HFFc6 (cell line): ENCODE measurements around the gene GPLD1. TPM values are rescaled to one million over a fixed set of nuclear protein-coding genes. Genes with fewer than 3 reads are reported as not detected.

Source experiments
- DNase-seq: peaks from one replicate; pipeline ENCODE4 v3.0.0-alpha.2; 2018
- H3K27ac Mint-ChIP-seq: 2 replicates; pipeline ENCODE4 v1.8.0; 2020; ENCODE audit warnings: mild to moderate bottlenecking, mixed read lengths
- H3K27me3 Mint-ChIP-seq: 2 replicates; pipeline ENCODE4 v1.8.0; 2021; ENCODE audit warnings: mild to moderate bottlenecking, moderate library complexity, mixed read lengths; ENCODE audit not compliant: insufficient read depth
- H3K36me3 Mint-ChIP-seq: 2 replicates; pipeline ENCODE4 v1.8.0; 2021; ENCODE audit warnings: low read depth, mixed read lengths
- H3K4me1 Mint-ChIP-seq: 2 replicates; pipeline ENCODE4 v1.8.0; 2020; ENCODE audit warnings: low read depth, mixed read lengths
- H3K4me3 Mint-ChIP-seq: 2 replicates; pipeline ENCODE4 v1.8.0; 2020; ENCODE audit warnings: mild to moderate bottlenecking, moderate library complexity, mixed read lengths
- H3K9me3 Mint-ChIP-seq: 2 replicates; pipeline ENCODE4 v1.8.0; 2020; ENCODE audit warnings: mild to moderate bottlenecking, mixed read lengths
- CTCF ChIP-seq: fragments of 200-600 bp; sonication (generic); IDR thresholded peaks from 2 replicates; pipeline ENCODE4 v1.5.0; 2021; ENCODE audit warnings: antibody characterized with exemption, mild to moderate bottlenecking
- long read RNA-seq: library from polyadenylated mRNA; unstranded; transcript quantifications from one replicate; pipeline ENCODE4 v2.0.0, GENCODE V29; 2019
- total RNA-seq, 6 experiments: library from RNA; stranded (reverse); fragmentation: NEBNext Ultra II Directional; extraction: Animal tissue kit (Norgen Biotek cat#: 25700); gene quantifications; 2 replicates in 1 of 6; 3 replicates in 5 of 6; pipeline ENCODE4 v1.2.3, GENCODE V29; 2021

Gene GPLD1
- total RNA-seq: under 1 TPM; 0.14 to 0.39 (median 0.22) TPM
- long read RNA-seq, partial matches to known transcripts: 1 of 3 reads
- long read RNA-seq, other reads (novel, unspliced or antisense): 2 of 3 reads

- Mint-ChIP-seq H3K4me1 (peaks cover 8% of the 10 kb centered on the region), H3K4me3 (no peak within 1 kb of the TSS), H3K27ac (no peak within 1 kb of the TSS), H3K36me3 (no peaks in the 10 kb centered on the region), H3K27me3 (peaks cover 10% of the 10 kb centered on the region), H3K9me3 (no peaks in the 10 kb centered on the region)
- no peak for TF ChIP-seq CTCF
- DNase-seq: no peak
Measured at GRCh38 chr6:24489470-24489869, at the start of gene GPLD1. Gene GPLD1 (minus strand): TSS chr6:24489578. CDS start chr6:24489511, 67 bp downstream.

GRCh38 chr6:24537771-24538385 is 48.5 kb upstream of the GPLD1 start:
- no peak overlapping the region for H3K4me3 Mint-ChIP-seq
- H3K27me3 Mint-ChIP-seq: peaks cover 2% of the 10 kb centered on the region
- H3K4me1 Mint-ChIP-seq: peaks cover 14% of the 10 kb centered on the region
- H3K27ac Mint-ChIP-seq: no peak overlapping the region
- no peaks in the 10 kb centered on the region for H3K9me3 Mint-ChIP-seq
- no peaks in the 10 kb centered on the region for H3K36me3 Mint-ChIP-seq
- no peak for TF ChIP-seq CTCF
- peak; percentile 5 for DNase-seq

GRCh38 chr6:24537082-24537699 is 47.8 kb upstream of the GPLD1 start:
- DNase-seq: no peak
- Mint-ChIP-seq H3K4me3 (no peak overlapping the region), H3K36me3 (no peaks in the 10 kb centered on the region), H3K4me1 (peaks cover 14% of the 10 kb centered on the region), H3K9me3 (no peaks in the 10 kb centered on the region), H3K27me3 (peaks cover 2% of the 10 kb centered on the region), H3K27ac (no peak overlapping the region)
- no peak for TF ChIP-seq CTCF

GRCh38 chr6:24536466-24536865 is 47.1 kb upstream of the GPLD1 start:
- H3K27me3 Mint-ChIP-seq: peaks cover 2% of the 10 kb centered on the region
- H3K4me1 Mint-ChIP-seq: peaks cover 14% of the 10 kb centered on the region
- no peak for DNase-seq
- no peak overlapping the region for H3K27ac Mint-ChIP-seq
- H3K4me3 Mint-ChIP-seq: no peak overlapping the region
- no peaks in the 10 kb centered on the region for H3K36me3 Mint-ChIP-seq
- no peak for TF ChIP-seq CTCF
- no peaks in the 10 kb centered on the region for H3K9me3 Mint-ChIP-seq

- H3K9me3 Mint-ChIP-seq: no peaks in the 10 kb centered on the region
- TF ChIP-seq CTCF: no peak
- DNase-seq: no peak
- no peak overlapping the region for H3K4me3 Mint-ChIP-seq
- peaks cover 5% of the 10 kb centered on the region for H3K27me3 Mint-ChIP-seq
- H3K27ac Mint-ChIP-seq: no peak overlapping the region
- no peaks in the 10 kb centered on the region for H3K36me3 Mint-ChIP-seq
- peaks cover 16% of the 10 kb centered on the region for H3K4me1 Mint-ChIP-seq
Measured at GRCh38 chr6:24535210-24535609, 45.8 kb upstream of the GPLD1 start.
